Duodenal mucosa (tissue), 2 donors: ENCODE measurements around the gene CAPN13.

Experiments
- H3K27ac ChIP-seq: one replicate; pipeline ENCODE4 v1.7.0; 2013; ENCODE audit warnings: low read depth, low read length
- H3K27me3 ChIP-seq, 2 donors: one replicate each; pipeline ENCODE4 v1.7.0; 2013; ENCODE audit warnings: low read length in 2 of 2, control low read depth in 1 of 2; ENCODE audit not compliant: insufficient read depth in 2 of 2, control insufficient read depth in 1 of 2
- H3K36me3 ChIP-seq, 2 donors: one replicate each; pipeline ENCODE4 v1.7.0; 2013; ENCODE audit warnings: low read length in 2 of 2, control low read depth in 1 of 2; ENCODE audit not compliant: insufficient read depth in 2 of 2, control insufficient read depth in 1 of 2
- H3K4me1 ChIP-seq, 2 donors: one replicate each; pipeline ENCODE4 v1.7.0; 2013; ENCODE audit warnings: low read length in 2 of 2, control low read depth in 1 of 2; ENCODE audit not compliant: insufficient read depth in 2 of 2, control insufficient read depth in 1 of 2
- H3K4me3 ChIP-seq, 2 donors: one replicate each; pipeline ENCODE4 v1.7.0; 2013; ENCODE audit warnings: low read length in 2 of 2, low read depth in 1 of 2
- H3K9ac ChIP-seq, 2 donors: one replicate each; pipeline ENCODE4 v1.7.0; 2013; ENCODE audit warnings: low read length in 2 of 2, low read depth in 1 of 2
- H3K9me3 ChIP-seq, 2 donors: one replicate each; pipeline ENCODE4 v1.7.0; 2013; ENCODE audit warnings: low read length in 2 of 2, control low read depth in 1 of 2; ENCODE audit not compliant: control insufficient read depth in 1 of 2

The CAPN13 gene

DNA sequence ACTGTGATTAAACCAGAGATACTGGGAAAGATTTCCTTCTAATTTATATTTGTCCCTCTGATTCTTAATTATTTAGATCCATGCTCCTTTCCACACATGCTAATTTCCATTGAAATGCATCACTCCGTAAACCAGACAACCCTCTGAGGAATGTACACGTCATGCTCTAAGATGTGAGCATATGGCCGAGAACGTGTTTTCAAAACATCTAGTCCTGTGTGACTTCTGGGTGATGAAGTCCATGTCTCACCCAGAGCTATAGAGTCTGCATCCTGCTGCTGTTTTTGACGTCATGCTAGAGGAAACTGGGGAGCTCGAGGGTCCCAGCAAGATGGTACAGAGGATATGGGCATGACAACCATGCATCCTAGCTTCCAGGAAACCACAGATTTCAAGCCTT lies 53.6 kb downstream of the CAPN13 start:
- H3K4me1 ChIP-seq = peaks cover 6 to 7% of the 10 kb centered on the region in 2 donors
- H3K9me3 ChIP-seq = no peaks in the 10 kb centered on the region
- peaks cover 0 to 3% of the 10 kb centered on the region in 2 donors for H3K36me3 ChIP-seq
- H3K27me3 ChIP-seq = no peaks in the 10 kb centered on the region
- H3K9ac ChIP-seq = no peak overlapping the region
- no peak overlapping the region for H3K4me3 ChIP-seq
- H3K27ac ChIP-seq = no peak overlapping the region

DNA sequence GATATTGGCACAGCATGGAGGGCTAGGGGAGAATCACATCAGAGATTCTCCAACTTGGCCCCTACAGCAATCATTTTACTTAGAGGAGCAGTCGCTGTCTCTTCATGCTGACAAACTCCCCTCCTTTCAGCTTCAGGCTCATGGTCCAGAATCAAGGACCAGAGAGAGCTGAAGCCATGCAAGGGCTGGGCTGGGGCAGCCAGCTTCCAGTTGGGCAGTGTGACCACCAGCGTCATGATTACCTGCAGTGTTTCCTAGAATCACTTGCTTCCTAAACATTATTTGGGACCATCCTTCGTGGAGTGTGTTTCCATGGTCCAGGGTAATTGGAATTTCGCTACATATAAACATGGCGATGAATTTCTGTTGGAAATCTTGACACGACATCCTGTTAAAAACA lies 54.4 kb downstream of the CAPN13 start:
- H3K9me3 ChIP-seq = no peaks in the 10 kb centered on the region
- H3K4me3 ChIP-seq = no peak overlapping the region
- H3K9ac ChIP-seq = no peak overlapping the region
- H3K27me3 ChIP-seq = no peaks in the 10 kb centered on the region
- no peak overlapping the region for H3K27ac ChIP-seq
- peaks cover 0 to 3% of the 10 kb centered on the region in 2 donors for H3K36me3 ChIP-seq
- peaks cover 6 to 7% of the 10 kb centered on the region in 2 donors for H3K4me1 ChIP-seq

DNA sequence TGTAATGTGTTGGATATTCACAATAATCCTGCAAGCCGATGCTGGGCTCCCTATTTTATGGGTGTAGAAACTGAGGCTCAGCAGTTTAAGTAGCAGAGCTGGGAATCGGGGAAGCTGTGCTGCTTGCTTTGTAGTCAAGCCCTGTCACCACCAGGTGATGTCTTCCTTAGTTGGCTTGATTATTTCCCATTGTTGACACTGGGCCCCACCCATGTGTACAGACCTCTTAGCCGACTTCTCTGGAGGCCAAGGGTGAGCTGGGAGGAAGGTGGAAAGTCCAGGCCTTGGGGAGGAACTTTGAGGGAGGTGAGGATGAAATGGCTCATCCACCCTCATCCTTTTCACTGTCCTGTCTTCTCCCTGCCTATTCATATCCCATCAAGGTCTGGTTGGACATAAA lies 60.0 kb downstream of the CAPN13 start:
- Histone ChIP-seq H3K27ac (no peak overlapping the region), H3K4me3 (no peak overlapping the region), H3K4me1 (peaks cover 4 to 10% of the 10 kb centered on the region in 2 donors), H3K36me3 (peaks cover 0 to 22% of the 10 kb centered on the region in 2 donors), H3K27me3 (no peaks in the 10 kb centered on the region), H3K9me3 (no peaks in the 10 kb centered on the region), H3K9ac (no peak overlapping the region)

DNA sequence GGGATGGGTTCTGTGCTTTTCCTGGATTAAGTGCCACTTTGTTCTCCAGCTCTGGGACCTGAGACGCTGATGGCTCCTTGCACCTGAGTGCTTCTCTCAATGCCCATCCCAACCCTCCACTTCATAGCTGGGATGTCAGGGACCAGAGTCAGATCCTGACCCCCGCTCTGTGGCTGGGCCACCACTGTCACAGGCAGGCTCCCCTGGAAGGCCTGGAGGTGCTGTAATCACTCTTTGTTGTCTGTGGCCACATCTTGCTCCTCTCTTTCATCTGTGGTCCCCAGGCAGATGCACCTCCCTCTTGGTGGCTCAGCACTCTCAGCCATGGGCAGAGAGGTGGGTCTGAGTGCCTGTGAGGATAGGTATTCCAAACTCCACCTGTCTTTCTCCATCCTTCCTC lies 62.4 kb downstream of the CAPN13 start:
- no peak overlapping the region for H3K27ac ChIP-seq
- H3K4me3 ChIP-seq = no peak overlapping the region
- H3K9me3 ChIP-seq = no peaks in the 10 kb centered on the region
- no peaks in the 10 kb centered on the region for H3K27me3 ChIP-seq
- no peak overlapping the region for H3K9ac ChIP-seq
- peaks cover 0 to 21% of the 10 kb centered on the region in 2 donors for H3K36me3 ChIP-seq
- H3K4me1 ChIP-seq = peaks cover 4 to 10% of the 10 kb centered on the region in 2 donors

DNA sequence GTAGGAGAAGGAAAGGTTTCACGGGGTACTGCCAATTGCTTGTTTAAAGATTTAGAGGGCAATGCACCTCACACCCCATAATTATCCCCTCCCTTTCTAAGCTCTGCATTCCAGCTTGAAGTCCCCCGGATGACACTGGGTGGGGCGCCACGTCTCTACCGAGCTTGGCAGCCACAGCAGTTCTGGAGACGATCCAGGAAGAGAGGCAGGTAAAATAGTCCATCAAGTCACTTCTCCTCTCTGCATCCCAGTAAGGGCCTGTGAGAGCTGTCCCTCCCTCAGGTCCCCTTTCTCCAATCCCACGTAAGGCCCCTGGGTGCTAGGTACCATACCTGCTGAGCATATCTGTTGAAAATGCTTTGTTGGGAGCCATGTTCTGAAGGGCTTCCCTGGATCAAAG lies 65.7 kb downstream of the CAPN13 start:
- no peak overlapping the region for H3K27ac ChIP-seq
- H3K4me3 ChIP-seq = no peak overlapping the region

DNA sequence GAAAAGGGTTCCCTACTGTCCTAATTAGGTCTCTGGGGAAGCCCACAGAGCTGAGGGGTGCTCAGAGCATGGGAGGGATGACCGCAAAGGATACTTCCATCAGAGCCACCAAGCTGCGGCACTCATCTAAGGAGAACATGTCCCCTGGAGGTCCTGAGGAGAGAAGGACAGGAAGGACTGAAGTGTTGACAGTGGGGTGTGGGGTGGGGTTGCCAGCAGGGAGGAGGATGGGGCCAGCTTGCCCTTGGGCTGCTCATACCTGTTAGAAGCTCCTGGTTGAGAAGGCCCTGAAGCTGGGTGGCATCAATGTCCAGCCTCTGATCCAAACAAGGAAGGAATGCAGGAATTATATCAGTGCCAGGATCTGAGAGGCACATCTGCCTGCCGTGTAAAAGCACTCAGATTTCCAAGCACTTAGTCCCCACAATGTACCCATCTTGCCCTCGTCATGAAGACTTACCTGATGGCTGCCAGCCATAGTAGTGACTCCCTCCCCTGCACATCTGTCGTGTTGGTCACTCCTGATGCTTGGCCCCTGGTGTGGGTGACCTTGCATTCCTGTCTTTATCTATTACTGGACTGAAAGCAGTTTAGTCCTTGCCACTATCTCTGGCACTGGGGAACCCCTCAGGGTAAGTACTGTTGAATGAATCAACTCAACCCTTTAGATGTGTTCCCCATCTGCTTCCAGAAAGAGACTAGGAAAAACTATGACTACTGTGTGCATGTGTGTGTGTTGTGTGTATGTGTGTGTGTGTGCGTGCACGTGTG lies 68.9 kb downstream of the CAPN13 start:
- H3K9me3 ChIP-seq = no peaks in the 10 kb centered on the region

More for the DNA sequence above, 65.7 kb downstream of the CAPN13 start:
- Histone ChIP-seq H3K4me1 (peaks cover 0 to under 1% of the 10 kb centered on the region in 2 donors), H3K9me3 (no peaks in the 10 kb centered on the region), H3K9ac (no peak overlapping the region), H3K27me3 (no peaks in the 10 kb centered on the region), H3K36me3 (peaks cover 0 to 21% of the 10 kb centered on the region in 2 donors)

DNA sequence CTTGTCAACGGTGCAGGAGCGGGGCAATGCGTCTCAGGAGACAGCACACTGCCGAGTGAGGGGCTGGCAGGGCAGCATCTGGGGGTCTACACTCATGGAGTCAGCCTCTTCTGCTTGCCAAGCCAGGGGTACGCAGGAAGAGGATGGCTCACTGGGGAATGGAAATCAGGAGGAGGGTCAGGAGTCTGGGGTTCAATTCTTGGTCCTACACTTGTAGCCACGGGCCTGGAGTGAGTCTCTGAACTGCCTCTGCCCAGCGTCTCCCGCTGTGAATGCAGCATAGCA lies 70.0 kb downstream of the CAPN13 start:
- no peaks in the 10 kb centered on the region for H3K4me1 ChIP-seq
- H3K4me3 ChIP-seq = no peak overlapping the region
- peaks cover 0 to 4% of the 10 kb centered on the region in 2 donors for H3K27me3 ChIP-seq
- no peaks in the 10 kb centered on the region for H3K9me3 ChIP-seq
- no peak overlapping the region for H3K27ac ChIP-seq
- peaks cover 0 to under 1% of the 10 kb centered on the region in 2 donors for H3K36me3 ChIP-seq
- no peak overlapping the region for H3K9ac ChIP-seq

More for the DNA sequence above, 68.9 kb downstream of the CAPN13 start:
- Histone ChIP-seq H3K36me3 (peaks cover 0 to 8% of the 10 kb centered on the region in 2 donors), H3K4me1 (no peaks in the 10 kb centered on the region), H3K9ac (no peak overlapping the region), H3K27ac (no peak overlapping the region), H3K27me3 (no peaks in the 10 kb centered on the region), H3K4me3 (no peak overlapping the region)

DNA sequence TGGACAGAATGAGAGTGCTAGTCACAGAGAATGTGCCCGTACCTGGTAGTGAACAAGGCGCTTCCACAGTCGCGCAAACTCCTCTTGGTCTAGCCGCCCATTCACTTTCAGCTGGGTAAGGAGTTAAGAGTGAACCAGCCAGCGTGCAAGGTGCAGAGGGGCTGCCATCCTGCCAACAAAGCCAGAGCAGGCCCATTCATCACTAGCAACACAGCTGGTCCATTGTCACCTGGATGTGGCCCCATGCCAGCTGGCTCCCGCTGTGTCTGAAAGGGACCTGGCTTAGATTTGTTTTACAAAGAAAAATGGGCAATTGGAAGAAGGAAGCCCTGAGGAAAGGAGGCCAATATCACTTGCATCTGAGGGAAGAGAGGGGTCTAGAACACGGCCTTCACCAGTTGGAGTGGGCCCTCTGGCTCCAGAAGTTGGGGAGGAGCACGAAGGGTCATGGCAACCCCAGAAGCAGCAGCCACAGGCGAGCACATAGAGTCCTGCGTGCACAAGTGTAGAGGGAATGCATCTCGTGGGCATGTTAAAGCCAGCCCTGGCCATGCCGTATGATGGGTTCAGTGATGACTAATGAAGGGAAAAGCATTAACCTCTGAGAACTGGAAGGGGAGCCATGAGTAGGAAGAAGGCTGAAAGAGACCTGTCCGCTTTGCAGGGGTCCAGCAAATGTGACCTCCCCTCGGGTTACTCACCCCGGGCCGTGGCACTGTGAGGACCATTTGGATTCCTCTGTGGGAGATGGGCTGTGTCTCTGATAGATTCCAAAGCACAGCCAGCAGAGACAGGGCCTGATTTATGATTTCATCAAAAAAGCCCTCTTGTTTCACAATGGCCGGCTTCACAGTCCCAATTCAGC lies 70.6 kb downstream of the CAPN13 start:
- no peak overlapping the region for H3K4me3 ChIP-seq
- H3K27ac ChIP-seq = no peak overlapping the region
- H3K36me3 ChIP-seq = no peaks in the 10 kb centered on the region
- H3K9ac ChIP-seq = no peak overlapping the region
- peaks cover 0 to 4% of the 10 kb centered on the region in 2 donors for H3K27me3 ChIP-seq
- H3K4me1 ChIP-seq = no peaks in the 10 kb centered on the region
- H3K9me3 ChIP-seq = no peaks in the 10 kb centered on the region

DNA sequence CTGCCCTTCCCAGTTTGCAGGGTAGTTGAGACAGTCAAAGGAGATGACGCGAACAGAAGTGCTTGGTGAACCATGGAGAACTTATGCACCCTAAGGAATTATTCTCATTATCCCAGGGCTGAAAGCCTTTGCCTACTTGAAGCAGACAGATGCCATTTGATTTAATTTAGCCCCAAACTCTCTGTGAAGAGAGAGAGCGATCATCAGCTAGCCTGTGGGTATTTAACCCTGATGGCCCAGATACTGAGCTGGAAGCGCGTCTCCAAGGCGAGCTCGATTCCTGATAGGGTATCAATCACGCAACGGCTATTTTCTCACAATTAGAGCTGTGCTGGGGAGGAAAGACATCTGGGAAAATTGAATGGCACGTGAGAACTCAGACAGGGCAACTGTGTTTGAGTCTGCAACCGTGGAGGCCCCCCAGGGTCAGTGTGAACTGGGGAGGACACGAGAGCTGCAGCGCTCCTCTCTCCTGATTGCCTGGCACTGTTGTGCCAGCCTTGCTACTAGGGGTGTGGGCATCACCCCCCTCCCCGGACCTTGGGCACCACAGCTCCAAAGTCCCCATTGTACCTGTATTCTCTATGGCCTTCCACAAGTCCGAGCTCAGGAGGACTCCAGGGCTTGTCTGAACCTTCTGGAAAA lies 73.2 kb downstream of the CAPN13 start:
- Histone ChIP-seq H3K36me3 (no peaks in the 10 kb centered on the region), H3K4me1 (no peaks in the 10 kb centered on the region), H3K27me3 (peaks cover 0 to 4% of the 10 kb centered on the region in 2 donors), H3K4me3 (no peak overlapping the region), H3K27ac (no peak overlapping the region), H3K9me3 (no peaks in the 10 kb centered on the region), H3K9ac (no peak overlapping the region)

DNA sequence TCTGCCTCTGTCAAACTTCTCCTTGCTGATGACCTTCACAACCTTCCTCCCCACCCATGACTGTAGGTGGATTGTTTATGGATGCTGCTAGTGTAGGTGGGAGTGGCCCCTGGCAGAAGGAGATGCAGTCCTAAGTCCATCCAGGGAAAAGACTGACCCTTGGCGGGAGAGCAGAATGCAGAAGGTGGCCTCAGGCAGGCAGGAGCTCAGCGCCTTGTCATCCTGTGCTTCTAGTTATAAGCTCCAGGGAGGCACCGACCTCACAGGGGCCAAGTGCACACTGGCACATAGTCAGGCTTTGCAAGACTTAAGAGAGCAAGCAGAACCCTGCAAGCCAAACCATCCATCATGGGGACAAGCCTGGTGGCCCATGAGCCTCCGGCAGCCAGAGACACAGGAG lies 74.4 kb downstream of the CAPN13 start:
- Histone ChIP-seq H3K9me3 (no peaks in the 10 kb centered on the region), H3K27ac (no peak overlapping the region), H3K9ac (no peak overlapping the region), H3K4me3 (no peak overlapping the region), H3K27me3 (peaks cover 0 to 4% of the 10 kb centered on the region in 2 donors), H3K36me3 (no peaks in the 10 kb centered on the region), H3K4me1 (no peaks in the 10 kb centered on the region)
